Ovary (tissue), 9 donors: ENCODE measurements around the gene MGAT5. TPM values are rescaled to one million over a fixed set of nuclear protein-coding genes. Genes with fewer than 3 reads are reported as not detected.

Source experiments
- DNase-seq, 5 donors: peaks; one replicate each; pipeline ENCODE4 v3.0.0-alpha.2; 2019 to 2020
- H3K27ac ChIP-seq, 2 donors: fragments of 200-600 bp; one replicate each; pipeline versions ENCODE4 v1.5.1 to v1.8.0; 2019 to 2022
- H3K27me3 ChIP-seq: fragments of 200-600 bp; one replicate; pipeline ENCODE4 v1.8.0; 2022
- H3K36me3 ChIP-seq: fragments of 200-600 bp; sonication (generic); one replicate; pipeline ENCODE4 v1.5.1; 2019
- H3K4me1 ChIP-seq: one replicate; pipeline ENCODE4 v1.8.1; 2013; ENCODE audit warnings: mild to moderate bottlenecking, moderate library complexity; ENCODE audit not compliant: insufficient read depth
- H3K4me3 ChIP-seq: fragments of 200-600 bp; sonication (generic); one replicate; pipeline ENCODE4 v1.5.1; 2017
- H3K9me3 ChIP-seq, 2 donors: fragments of 200-600 bp in 1 of 2; sonication (generic) in 1 of 2; one replicate each; pipeline versions ENCODE4 v1.5.1 to v1.8.1; 2013 to 2019; ENCODE audit warnings: mild to moderate bottlenecking in 1 of 2, moderate library complexity in 1 of 2
- CTCF ChIP-seq, 3 donors: fragments of 450-650 bp in 2 of 3; fragments of 200-600 bp in 1 of 3; IDR thresholded peaks; one replicate each; pipeline versions ENCODE4 v1.5.1 to v1.8.0; 2016 to 2022; ENCODE audit warnings: antibody characterized with exemption in 3 of 3, mild to moderate bottlenecking in 1 of 3
- EP300 ChIP-seq: sonication (generic); formaldehyde crosslinking; IDR thresholded peaks from one replicate; pipeline ENCODE4 v1.6.1; 2017; ENCODE audit warnings: antibody characterized with exemption
- POLR2A ChIP-seq: fragments of 450-650 bp; IDR thresholded peaks from one replicate; pipeline ENCODE4 v1.6.1; 2017; ENCODE audit warnings: antibody characterized with exemption, mild to moderate bottlenecking, moderate library complexity
- WGBS, 3 donors: extraction: QIAGEN DNeasy Blood & Tissue Kit in 1 of 3; methylation state at CpG; one replicate each; pipeline versions ENCODE4 v1.1.5 to v1.1.7; 2013 to 2017; 5-methylcytosine and 5-hydroxymethylcytosine counted together
- intact Hi-C, 4 donors: fragments of 100-400 bp; cut with DNase I; formaldehyde crosslinking; loops; one replicate each; pipeline versions ENCODE4 v1.11.0 to v1.15.1; 2022 to 2023
- polyA plus RNA-seq, 2 donors: library from polyadenylated mRNA; stranded (reverse); fragments of 200-250 nt in 1 of 2; fragments of 350-450 nt in 1 of 2; fragmentation: Illumina TruSeq in 1 of 2; extraction: RNeasy Lipid Tissue Mini Kit (QIAGEN cat#74804) in 1 of 2; gene quantifications; one replicate each; pipeline ENCODE4 v1.2.3, GENCODE V29; 2013 to 2014
- total RNA-seq, 7 donors: library from RNA; depleted of rRNA in 2 of 7; stranded (reverse); fragments of >200 nt in 2 of 7; fragmentation: NEBNext Ultra II Directional in 3 of 7; extraction: Animal tissue kit (Norgen Biotek cat#: 25700) in 3 of 7; gene quantifications; one replicate each; pipeline versions ENCODE4 v1.1.0 to v1.2.4, GENCODE V29; 2016 to 2023
- donor health status: DM: no; HTN: no; CAD: no; lungs with moderate emphysema.
- donor health status: DM: no; HTN: no; CAD: no.
- donor health status: Bipolar disorder and iron deficiency.
- donor health status: DM: yes; HTN: yes; CAD: no.
- donor health status: DM: no; HTN: no; CAD: no.
- donor health status: DM: yes; HTN: yes; CAD: no.

Gene MGAT5
- total and polyA plus RNA-seq, 9 donors: 11.3 to 61.2 (median 32.4) TPM

- no peak for DNase-seq
- 98 to 100% (median 100%) methylated on average over 1 of the region's 1 CpG for WGBS, 3 donors
- Histone ChIP-seq H3K4me3 (no peak overlapping the region), H3K36me3 (no peaks in the 10 kb centered on the region), H3K27me3 (no peaks in the 10 kb centered on the region), H3K4me1 (peaks cover 10% of the 10 kb centered on the region), H3K9me3 (no peaks in the 10 kb centered on the region), H3K27ac (no peak overlapping the region)
- no peak for TF ChIP-seq CTCF (IDR thresholded peaks at IDR 0.05)
- no peak for TF ChIP-seq POLR2A
- TF ChIP-seq EP300: no peak
- intact Hi-C loops: no loop called here
Observed at GRCh38 chr2:134361648-134362047, 107.8 kb downstream of the MGAT5 start.

DNA sequence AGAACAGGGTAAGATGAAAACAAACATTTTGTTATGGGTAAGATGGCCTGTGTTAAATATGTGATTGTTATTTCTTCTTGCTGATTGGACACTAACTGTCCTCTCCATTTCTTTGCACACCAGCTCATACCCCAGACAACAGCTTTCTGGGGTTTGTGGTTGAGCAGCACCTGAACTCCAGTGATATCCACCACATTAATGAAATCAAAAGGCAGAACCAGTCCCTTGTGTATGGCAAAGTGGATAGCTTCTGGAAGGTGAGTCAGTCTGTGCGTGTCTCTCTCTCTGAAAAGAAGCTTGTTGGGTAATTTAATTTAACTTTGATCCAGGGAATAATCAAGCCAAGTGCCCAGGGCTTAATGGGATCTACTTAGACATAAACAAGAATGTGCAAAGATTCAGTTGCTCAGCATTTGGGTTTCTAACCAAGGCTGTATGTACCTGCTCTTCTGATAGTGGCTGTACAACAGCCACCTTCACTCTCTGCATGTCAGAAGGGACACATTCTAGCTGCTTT is 108.3 kb downstream of the MGAT5 start:
- H3K36me3 ChIP-seq: no peaks in the 10 kb centered on the region
- H3K4me1 ChIP-seq: peaks cover 12% of the 10 kb centered on the region
- H3K9me3 ChIP-seq: no peaks in the 10 kb centered on the region
- H3K27ac ChIP-seq: no peak overlapping the region
- TF ChIP-seq CTCF (IDR thresholded peaks at IDR 0.05): no peak
- 95 to 100% (median 96%) methylated on average over 1 of the region's 1 CpG for WGBS, 3 donors
- H3K4me3 ChIP-seq: no peak overlapping the region
- no peak for DNase-seq
- no peaks in the 10 kb centered on the region for H3K27me3 ChIP-seq
- intact Hi-C loops: no loop called here

GRCh38 chr2:134362740-134363139 is 108.9 kb downstream of the MGAT5 start:
- Histone ChIP-seq H3K9me3 (no peaks in the 10 kb centered on the region), H3K27me3 (no peaks in the 10 kb centered on the region), H3K27ac (no peak overlapping the region), H3K4me1 (peaks cover 15% of the 10 kb centered on the region), H3K4me3 (no peak overlapping the region), H3K36me3 (no peaks in the 10 kb centered on the region)
- DNase-seq: no peak
- WGBS, 3 donors: 73 to 88% (median 85%) methylated on average over 1 of the region's 1 CpG
- TF ChIP-seq EP300 (no peak), POLR2A (no peak), CTCF (IDR thresholded peaks at IDR 0.05) (no peak)
- intact Hi-C loops: no loop called here

DNA sequence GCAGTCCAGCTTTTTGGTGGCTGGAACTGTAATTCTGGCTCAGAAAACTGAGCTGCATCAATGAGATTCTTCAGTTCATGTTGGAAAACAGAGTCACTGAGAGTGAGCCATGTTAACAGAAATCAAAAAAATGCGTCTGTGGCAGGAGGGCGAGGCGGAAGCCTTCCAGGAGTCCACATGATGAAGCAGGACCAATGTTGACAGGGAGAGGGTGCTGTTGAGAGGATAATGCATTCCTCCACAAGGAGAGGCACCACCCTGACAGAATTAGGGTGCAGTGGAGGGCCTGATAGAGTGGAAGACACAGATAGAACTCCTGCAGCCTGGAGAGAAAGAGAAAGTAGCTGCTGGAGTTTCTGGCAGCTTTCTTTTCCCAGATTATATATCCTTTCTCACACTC is 111.5 kb downstream of the MGAT5 start:
- TF ChIP-seq EP300 (no peak), CTCF (IDR thresholded peaks at IDR 0.05) (no peak), POLR2A (no peak)
- intact Hi-C loops: no loop called here
- DNase-seq: no peak
- Histone ChIP-seq H3K4me3 (no peak overlapping the region), H3K4me1 (peaks cover 13% of the 10 kb centered on the region), H3K36me3 (no peaks in the 10 kb centered on the region), H3K27ac (no peak overlapping the region), H3K27me3 (no peaks in the 10 kb centered on the region), H3K9me3 (no peaks in the 10 kb centered on the region)
- WGBS, 3 donors: 89 to 95% (median 94%) methylated on average over 3 of the region's 3 CpGs
